ENCODE data around the gene WDR48. TPM values are rescaled to one million over a fixed set of nuclear protein-coding genes. Genes with fewer than 3 reads are reported as not detected.

WDR48 gene
- total and polyA plus RNA-seq, 2 experiments from 2014 or later: 27.2 to 54.3 TPM

DNA sequence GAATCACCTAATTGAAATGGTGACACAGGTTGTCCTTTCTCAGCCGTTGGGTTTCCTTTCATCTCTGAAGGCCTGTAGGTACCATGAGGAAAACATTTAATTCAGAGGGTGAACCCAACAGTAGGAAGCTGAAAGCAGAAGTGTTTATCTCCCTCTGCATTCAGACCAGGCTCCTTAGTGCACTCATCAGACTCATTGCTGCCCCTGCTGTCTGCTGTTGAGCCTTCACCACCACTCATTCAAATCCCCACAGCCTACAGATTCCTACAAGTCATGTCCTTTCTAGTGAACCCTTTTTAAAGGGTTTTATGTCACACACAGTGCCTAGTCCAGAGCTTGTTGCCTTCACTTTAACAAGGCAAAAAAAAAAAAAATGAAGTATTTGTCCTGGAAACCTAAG is 13.4 kb downstream of the WDR48 start:
- no peak overlapping the region for H3K27ac ChIP-seq (ENCODE audit: low read depth)
- H3K27ac Mint-ChIP-seq: no peak overlapping the region
- TF ChIP-seq, protein P1, sequence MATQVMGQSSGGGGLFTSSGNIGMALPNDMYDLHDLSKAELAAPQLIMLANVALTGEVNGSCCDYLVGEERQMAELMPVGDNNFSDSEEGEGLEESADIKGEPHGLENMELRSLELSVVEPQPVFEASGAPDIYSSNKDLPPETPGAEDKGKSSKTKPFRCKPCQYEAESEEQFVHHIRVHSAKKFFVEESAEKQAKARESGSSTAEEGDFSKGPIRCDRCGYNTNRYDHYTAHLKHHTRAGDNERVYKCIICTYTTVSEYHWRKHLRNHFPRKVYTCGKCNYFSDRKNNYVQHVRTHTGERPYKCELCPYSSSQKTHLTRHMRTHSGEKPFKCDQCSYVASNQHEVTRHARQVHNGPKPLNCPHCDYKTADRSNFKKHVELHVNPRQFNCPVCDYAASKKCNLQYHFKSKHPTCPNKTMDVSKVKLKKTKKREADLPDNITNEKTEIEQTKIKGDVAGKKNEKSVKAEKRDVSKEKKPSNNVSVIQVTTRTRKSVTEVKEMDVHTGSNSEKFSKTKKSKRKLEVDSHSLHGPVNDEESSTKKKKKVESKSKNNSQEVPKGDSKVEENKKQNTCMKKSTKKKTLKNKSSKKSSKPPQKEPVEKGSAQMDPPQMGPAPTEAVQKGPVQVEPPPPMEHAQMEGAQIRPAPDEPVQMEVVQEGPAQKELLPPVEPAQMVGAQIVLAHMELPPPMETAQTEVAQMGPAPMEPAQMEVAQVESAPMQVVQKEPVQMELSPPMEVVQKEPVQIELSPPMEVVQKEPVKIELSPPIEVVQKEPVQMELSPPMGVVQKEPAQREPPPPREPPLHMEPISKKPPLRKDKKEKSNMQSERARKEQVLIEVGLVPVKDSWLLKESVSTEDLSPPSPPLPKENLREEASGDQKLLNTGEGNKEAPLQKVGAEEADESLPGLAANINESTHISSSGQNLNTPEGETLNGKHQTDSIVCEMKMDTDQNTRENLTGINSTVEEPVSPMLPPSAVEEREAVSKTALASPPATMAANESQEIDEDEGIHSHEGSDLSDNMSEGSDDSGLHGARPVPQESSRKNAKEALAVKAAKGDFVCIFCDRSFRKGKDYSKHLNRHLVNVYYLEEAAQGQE (IDR thresholded peaks at IDR 0.05; ENCODE audit: unreplicated experiment): no peak
- TF ChIP-seq NANOG (IDR thresholded peaks at IDR 0.05; ENCODE audit: borderline replicate concordance) (no peak), ZNF114 (CRISPR knock-in tag; IDR thresholded peaks at IDR 0.05) (no peak), POLR2AphosphoS5 (IDR thresholded peaks at IDR 0.05; ENCODE audit: low read depth) (no peak)
- TF ChIP-seq, protein P2, sequence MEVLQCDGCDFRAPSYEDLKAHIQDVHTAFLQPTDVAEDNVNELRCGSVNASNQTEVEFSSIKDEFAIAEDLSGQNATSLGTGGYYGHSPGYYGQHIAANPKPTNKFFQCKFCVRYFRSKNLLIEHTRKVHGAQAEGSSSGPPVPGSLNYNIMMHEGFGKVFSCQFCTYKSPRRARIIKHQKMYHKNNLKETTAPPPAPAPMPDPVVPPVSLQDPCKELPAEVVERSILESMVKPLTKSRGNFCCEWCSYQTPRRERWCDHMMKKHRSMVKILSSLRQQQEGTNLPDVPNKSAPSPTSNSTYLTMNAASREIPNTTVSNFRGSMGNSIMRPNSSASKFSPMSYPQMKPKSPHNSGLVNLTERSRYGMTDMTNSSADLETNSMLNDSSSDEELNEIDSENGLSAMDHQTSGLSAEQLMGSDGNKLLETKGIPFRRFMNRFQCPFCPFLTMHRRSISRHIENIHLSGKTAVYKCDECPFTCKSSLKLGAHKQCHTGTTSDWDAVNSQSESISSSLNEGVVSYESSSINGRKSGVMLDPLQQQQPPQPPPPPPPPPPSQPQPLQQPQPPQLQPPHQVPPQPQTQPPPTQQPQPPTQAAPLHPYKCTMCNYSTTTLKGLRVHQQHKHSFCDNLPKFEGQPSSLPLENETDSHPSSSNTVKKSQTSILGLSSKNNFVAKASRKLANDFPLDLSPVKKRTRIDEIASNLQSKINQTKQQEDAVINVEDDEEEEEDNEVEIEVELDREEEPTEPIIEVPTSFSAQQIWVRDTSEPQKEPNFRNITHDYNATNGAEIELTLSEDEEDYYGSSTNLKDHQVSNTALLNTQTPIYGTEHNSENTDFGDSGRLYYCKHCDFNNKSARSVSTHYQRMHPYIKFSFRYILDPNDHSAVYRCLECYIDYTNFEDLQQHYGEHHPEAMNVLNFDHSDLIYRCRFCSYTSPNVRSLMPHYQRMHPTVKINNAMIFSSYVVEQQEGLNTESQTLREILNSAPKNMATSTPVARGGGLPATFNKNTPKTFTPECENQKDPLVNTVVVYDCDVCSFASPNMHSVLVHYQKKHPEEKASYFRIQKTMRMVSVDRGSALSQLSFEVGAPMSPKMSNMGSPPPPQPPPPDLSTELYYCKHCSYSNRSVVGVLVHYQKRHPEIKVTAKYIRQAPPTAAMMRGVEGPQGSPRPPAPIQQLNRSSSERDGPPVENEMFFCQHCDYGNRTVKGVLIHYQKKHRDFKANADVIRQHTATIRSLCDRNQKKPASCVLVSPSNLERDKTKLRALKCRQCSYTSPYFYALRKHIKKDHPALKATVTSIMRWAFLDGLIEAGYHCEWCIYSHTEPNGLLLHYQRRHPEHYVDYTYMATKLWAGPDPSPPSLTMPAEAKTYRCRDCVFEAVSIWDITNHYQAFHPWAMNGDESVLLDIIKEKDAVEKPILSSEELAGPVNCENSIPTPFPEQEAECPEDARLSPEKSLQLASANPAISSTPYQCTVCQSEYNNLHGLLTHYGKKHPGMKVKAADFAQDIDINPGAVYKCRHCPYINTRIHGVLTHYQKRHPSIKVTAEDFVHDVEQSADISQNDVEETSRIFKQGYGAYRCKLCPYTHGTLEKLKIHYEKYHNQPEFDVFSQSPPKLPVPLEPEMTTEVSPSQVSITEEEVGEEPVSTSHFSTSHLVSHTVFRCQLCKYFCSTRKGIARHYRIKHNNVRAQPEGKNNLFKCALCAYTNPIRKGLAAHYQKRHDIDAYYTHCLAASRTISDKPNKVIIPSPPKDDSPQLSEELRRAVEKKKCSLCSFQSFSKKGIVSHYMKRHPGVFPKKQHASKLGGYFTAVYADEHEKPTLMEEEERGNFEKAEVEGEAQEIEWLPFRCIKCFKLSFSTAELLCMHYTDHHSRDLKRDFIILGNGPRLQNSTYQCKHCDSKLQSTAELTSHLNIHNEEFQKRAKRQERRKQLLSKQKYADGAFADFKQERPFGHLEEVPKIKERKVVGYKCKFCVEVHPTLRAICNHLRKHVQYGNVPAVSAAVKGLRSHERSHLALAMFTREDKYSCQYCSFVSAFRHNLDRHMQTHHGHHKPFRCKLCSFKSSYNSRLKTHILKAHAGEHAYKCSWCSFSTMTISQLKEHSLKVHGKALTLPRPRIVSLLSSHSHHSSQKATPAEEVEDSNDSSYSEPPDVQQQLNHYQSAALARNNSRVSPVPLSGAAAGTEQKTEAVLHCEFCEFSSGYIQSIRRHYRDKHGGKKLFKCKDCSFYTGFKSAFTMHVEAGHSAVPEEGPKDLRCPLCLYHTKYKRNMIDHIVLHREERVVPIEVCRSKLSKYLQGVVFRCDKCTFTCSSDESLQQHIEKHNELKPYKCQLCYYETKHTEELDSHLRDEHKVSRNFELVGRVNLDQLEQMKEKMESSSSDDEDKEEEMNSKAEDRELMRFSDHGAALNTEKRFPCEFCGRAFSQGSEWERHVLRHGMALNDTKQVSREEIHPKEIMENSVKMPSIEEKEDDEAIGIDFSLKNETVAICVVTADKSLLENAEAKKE (CRISPR knock-in tag; IDR thresholded peaks at IDR 0.05): no peak
- TF ChIP-seq, protein P3, sequence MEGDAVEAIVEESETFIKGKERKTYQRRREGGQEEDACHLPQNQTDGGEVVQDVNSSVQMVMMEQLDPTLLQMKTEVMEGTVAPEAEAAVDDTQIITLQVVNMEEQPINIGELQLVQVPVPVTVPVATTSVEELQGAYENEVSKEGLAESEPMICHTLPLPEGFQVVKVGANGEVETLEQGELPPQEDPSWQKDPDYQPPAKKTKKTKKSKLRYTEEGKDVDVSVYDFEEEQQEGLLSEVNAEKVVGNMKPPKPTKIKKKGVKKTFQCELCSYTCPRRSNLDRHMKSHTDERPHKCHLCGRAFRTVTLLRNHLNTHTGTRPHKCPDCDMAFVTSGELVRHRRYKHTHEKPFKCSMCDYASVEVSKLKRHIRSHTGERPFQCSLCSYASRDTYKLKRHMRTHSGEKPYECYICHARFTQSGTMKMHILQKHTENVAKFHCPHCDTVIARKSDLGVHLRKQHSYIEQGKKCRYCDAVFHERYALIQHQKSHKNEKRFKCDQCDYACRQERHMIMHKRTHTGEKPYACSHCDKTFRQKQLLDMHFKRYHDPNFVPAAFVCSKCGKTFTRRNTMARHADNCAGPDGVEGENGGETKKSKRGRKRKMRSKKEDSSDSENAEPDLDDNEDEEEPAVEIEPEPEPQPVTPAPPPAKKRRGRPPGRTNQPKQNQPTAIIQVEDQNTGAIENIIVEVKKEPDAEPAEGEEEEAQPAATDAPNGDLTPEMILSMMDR (conservative IDR thresholded peaks at IDR 0.05; ENCODE audit: low read depth in 2 of 2): peak; percentile 51 to 57

More for the DNA sequence above, 13.4 kb downstream of the WDR48 start:
- Mint-ChIP-seq H3K9me3 (no peaks in the 10 kb centered on the region), H3K4me3 (no peak overlapping the region), H3K4me1 (no peaks in the 10 kb centered on the region; the same call in 2 of the 3 replicates), H3K27me3 (ENCODE audit: insufficient read depth, low read depth, poor library complexity) (peaks cover 3% of the 10 kb centered on the region), H3K36me3 (ENCODE audit: low read depth) (peaks cover 18% of the 10 kb centered on the region)
- DNase-seq (ENCODE audit: low spot score): peak; percentile 80
- H2AFZ ChIP-seq: no peak overlapping the region
- H3K4me3 ChIP-seq: no peak overlapping the region
- no peaks in the 10 kb centered on the region for H3K4me1 ChIP-seq (ENCODE audit: insufficient read depth)
- no peaks in the 10 kb centered on the region for H3F3A ChIP-seq (replicated peaks; ENCODE audit: low read depth)
- H3K36me3 ChIP-seq (ENCODE audit: insufficient read depth): peaks cover 5% of the 10 kb centered on the region; the same call in 1 of the 2 replicates
- H3K4me2 ChIP-seq: no peak overlapping the region
- no peaks in the 10 kb centered on the region for H3K27me3 ChIP-seq (ENCODE audit: insufficient read depth)
- H4K20me1 ChIP-seq (replicated peaks; ENCODE audit: insufficient read depth): peaks cover 16% of the 10 kb centered on the region; the same call in 1 of the 2 replicates
- peak; percentile 99 for ATAC-seq
- no peaks in the 10 kb centered on the region for H3K9me2 ChIP-seq (ENCODE audit: insufficient read depth)
- peaks cover 52% of the 10 kb centered on the region for H3K79me2 ChIP-seq (replicated peaks; ENCODE audit: insufficient read depth)

Measured in GM23338 (cell line).